GM10248 (cell line): ENCODE results near the gene COL4A6.
"Not testable (repeated sequence)": the region's sequence is repeated elsewhere in the genome, so short reads cannot be mapped to it uniquely, and the experiment has no call there.

Experiments used
- CTCF ChIA-PET: fragments of 300-600 bp; sonication (Branson Sonifier 250); formaldehyde crosslinking; extraction: SDS; loops from one replicate; lab custom pipeline; 2021; ENCODE audit warnings: antibody characterized with exemption; lab: Yijun Ruan, JAX
- POLR2A ChIA-PET: fragments of 350-650 bp; sonication (Branson Sonifier 250); formaldehyde crosslinking; extraction: SDS; loops from one replicate; lab custom pipeline; 2020; ENCODE audit warnings: antibody characterized with exemption; lab: Yijun Ruan, JAX
- DNase-seq: peaks from one replicate; pipeline ENCODE4 v3.0.0; 2012; ENCODE audit errors: extremely low spot score
- CTCF ChIP-seq: IDR thresholded peaks from 2 replicates; pipeline ENCODE4 v1.5.1; 2012; ENCODE audit warnings: mild to moderate bottlenecking, low read depth; ENCODE audit errors: extremely low read depth, missing control alignments, control extremely low read depth

COL4A6 gene

GRCh38 chrX:108438110-108438623 is at the start of gene COL4A6:
Gene COL4A6, minus strand, starts transcription at chrX:108438422. Its CDS starts 226 bp downstream, at chrX:108438196.
- POLR2A ChIA-PET = no interaction called here
- no peak for DNase-seq
- CTCF ChIA-PET = no interaction called here
- TF ChIP-seq CTCF = no peak

GRCh38 chrX:108485960-108486359 is 47.7 kb upstream of the COL4A6 start:
- no peak for DNase-seq
- TF ChIP-seq CTCF = no peak
- ChIA-PET CTCF (no interaction called here), POLR2A (no interaction called here)

- ChIA-PET CTCF (no interaction called here), POLR2A (no interaction called here)
- DNase-seq = no peak
- no peak for TF ChIP-seq CTCF
Measured at GRCh38 chrX:108484251-108484650, 46.0 kb upstream of the COL4A6 start.

- POLR2A ChIA-PET, DNase-seq: not testable (repeated sequence)
- CTCF ChIA-PET = interaction anchor here (1.1 kb wide), 1 partner anchor 10 kb away, joined by 3 read pairs; no protein-coding TSS in a partner anchor
Measured at GRCh38 chrX:108481528-108481927, 43.3 kb upstream of the COL4A6 start.

GRCh38 chrX:108473979-108474378 is 35.8 kb upstream of the COL4A6 start:
- POLR2A ChIA-PET = no interaction called here
- no peak for TF ChIP-seq CTCF
- DNase-seq = no peak
- CTCF ChIA-PET = no interaction called here

GRCh38 chrX:108468486-108468885 is 30.3 kb upstream of the COL4A6 start:
- ChIA-PET CTCF (no interaction called here), POLR2A (no interaction called here)
- TF ChIP-seq CTCF = no peak
- no peak for DNase-seq

GRCh38 chrX:108464604-108465003 is 26.4 kb upstream of the COL4A6 start:
- no peak for DNase-seq
- ChIA-PET POLR2A (no interaction called here), CTCF (no interaction called here)
- TF ChIP-seq CTCF = no peak
